ENCODE results near the gene BAG3.
"Not testable (repeated sequence)": the region's sequence is repeated elsewhere in the genome, so short reads cannot be mapped to it uniquely, and the experiment has no call there.

Gene BAG3

DNA sequence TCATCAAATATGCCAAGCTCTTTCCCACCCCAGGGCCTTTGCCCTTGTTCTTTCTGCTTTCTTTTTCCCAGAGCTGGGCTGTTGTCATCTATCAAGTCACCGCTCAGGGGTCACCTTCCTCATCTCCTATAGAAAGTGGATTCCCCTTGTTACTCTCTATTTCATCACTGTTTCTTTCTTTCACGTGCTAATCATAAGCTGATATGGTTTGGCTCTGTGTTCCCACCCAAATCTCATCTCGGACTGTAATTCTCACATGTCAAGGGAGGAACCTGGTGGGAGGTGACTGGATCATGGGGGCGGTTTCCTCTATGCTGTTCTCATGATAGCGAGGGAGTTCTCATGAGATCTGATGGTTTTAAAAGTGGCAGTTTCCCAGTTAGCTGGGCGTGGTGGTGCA lies 37.4 kb upstream of the BAG3 start:
- no peak for TF ChIP-seq CTCF (IDR thresholded peaks at IDR 0.05; ENCODE audit: low read depth, low read length)
- H3K4me3 ChIP-seq (replicated peaks in 1 of 2; ENCODE audit: low read depth in 2 of 2, low read length in 2 of 2), result no peak overlapping the region
- DNase-seq (ENCODE audit: low read depth in 2 of 2), result no peak

GRCh38 chr10:119614686-119615085 lies 36.5 kb upstream of the BAG3 start:
- no peak for TF ChIP-seq CTCF (IDR thresholded peaks at IDR 0.05; ENCODE audit: low read depth, low read length)
- no peak for DNase-seq (ENCODE audit: low read depth in 2 of 2)

DNA sequence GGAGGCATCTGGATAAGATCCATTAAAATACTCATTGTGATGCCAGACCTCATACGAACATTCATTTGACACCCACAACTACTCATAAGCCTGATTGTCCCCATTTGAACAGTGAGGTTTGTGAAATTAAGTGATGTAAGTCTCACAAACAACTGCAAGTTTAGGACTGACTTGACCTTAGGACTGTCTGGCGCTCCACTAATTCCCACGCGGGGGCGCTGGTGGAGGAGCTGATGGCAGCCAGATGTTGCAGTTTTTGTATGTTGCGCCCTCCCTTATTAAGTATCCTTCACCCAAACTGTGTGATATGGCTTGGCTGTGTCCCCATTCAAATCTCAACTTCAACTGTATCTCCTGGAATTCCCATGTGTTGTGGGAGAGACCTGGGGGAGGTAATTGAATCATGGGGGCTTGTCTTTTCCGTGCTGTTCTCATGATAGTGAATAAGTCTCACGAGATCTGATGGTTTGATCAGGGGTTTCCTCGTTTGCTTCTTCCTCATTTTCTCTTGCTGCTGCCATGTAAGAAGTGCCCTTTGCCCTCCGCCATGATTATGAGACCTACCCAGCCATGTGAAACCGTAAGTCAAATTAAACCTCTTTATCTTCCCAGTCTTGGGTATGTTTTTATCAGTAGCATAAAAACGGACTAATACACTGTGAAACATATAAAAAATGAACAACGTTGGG lies 34.2 kb upstream of the BAG3 start:
- DNase-seq (ENCODE audit: low read depth in 2 of 2), result peak; percentile 57 to 60
- peak; percentile 62 for TF ChIP-seq CTCF (IDR thresholded peaks at IDR 0.05; ENCODE audit: low read depth, low read length)
- H3K4me3 ChIP-seq (replicated peaks in 1 of 2; ENCODE audit: low read depth in 2 of 2, low read length in 2 of 2), result no peak overlapping the region

More at GRCh38 chr10:119614686-119615085, 36.5 kb upstream of the BAG3 start:
- H3K4me3 ChIP-seq (replicated peaks in 1 of 2; ENCODE audit: low read depth in 2 of 2, low read length in 2 of 2), result no peak overlapping the region

DNA sequence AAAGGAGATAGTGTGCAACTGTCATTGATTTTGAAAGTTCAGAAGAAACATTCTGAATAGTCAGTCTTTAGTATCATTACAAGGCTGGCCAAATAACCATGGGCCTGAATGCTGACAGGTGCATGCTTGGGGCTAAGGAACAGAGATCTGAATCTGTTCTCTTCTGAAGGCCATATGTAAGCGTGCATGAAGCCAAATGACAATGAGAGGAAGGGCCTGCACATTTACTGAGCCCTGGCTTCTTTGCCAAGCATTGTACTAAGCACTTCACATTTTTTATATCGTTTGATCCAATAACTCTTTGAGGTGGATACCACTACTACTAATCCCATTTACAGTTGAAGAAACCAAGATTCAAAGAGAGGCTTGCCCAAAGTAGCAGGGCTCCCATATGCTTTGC lies 32.0 kb upstream of the BAG3 start:
- no peak overlapping the region for H3K4me3 ChIP-seq (replicated peaks in 1 of 2; ENCODE audit: low read depth in 2 of 2, low read length in 2 of 2)
- TF ChIP-seq CTCF (IDR thresholded peaks at IDR 0.05; ENCODE audit: low read depth, low read length), result no peak
- peak in 1 of 2 donors; percentile 11 for DNase-seq (ENCODE audit: low read depth in 2 of 2)

DNA sequence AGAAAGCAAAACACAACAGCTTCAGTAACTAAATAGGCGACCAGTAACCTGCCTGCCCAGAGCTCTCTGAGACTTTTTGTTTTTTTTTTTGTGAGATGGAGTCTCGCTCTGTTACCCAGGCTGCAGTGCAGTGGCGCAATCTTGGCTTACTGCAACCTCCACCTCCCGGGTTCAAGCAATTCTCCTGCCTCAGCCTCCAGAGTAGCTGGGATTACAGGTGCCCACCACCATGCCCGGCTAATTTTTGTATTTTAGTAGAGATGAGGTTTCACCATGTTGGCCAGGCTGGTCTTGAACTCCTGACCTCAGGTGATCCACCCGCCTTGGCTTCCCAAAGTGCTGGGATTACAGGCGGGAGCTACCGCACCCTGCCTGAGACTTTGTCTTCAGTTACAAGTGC lies 31.4 kb upstream of the BAG3 start:
- not testable (repeated sequence) for H3K4me3 ChIP-seq (replicated peaks in 1 of 2; ENCODE audit: low read depth in 2 of 2, low read length in 2 of 2); DNase-seq (ENCODE audit: low read depth in 2 of 2)

GRCh38 chr10:119620241-119621077 lies 30.7 kb upstream of the BAG3 start:
- no peak for TF ChIP-seq CTCF (IDR thresholded peaks at IDR 0.05; ENCODE audit: low read depth, low read length)
- peak; percentile 20 to 34 for DNase-seq (ENCODE audit: low read depth in 2 of 2)

GRCh38 chr10:119621078-119621384 lies 30.1 kb upstream of the BAG3 start:
- no peak overlapping the region for H3K4me3 ChIP-seq (replicated peaks in 1 of 2; ENCODE audit: low read depth in 2 of 2, low read length in 2 of 2)
- no peak for TF ChIP-seq CTCF (IDR thresholded peaks at IDR 0.05; ENCODE audit: low read depth, low read length)
- no peak for DNase-seq (ENCODE audit: low read depth in 2 of 2)

More at GRCh38 chr10:119620241-119621077, 30.7 kb upstream of the BAG3 start:
- no peak overlapping the region for H3K4me3 ChIP-seq (replicated peaks in 1 of 2; ENCODE audit: low read depth in 2 of 2, low read length in 2 of 2)

Data from cardiac fibroblast (primary cell).